GM06990 (cell line): ENCODE results near the gene HP1BP3.
"Not testable (repeated sequence)": the region's sequence is repeated elsewhere in the genome, so short reads cannot be mapped to it uniquely, and the experiment has no call there.

Experiments
- DNase-seq: peaks from one replicate; pipeline ENCODE4 v3.0.0-alpha.2; 2011; ENCODE audit not compliant: insufficient read length; ENCODE audit errors: extremely low read depth
- H3K27me3 ChIP-seq: replicated peaks from 2 replicates; pipeline ENCODE4 v1.6.0; 2011; ENCODE audit warnings: low read length; ENCODE audit not compliant: control insufficient read depth, insufficient read depth
- H3K36me3 ChIP-seq: 2 replicates; pipeline ENCODE4 v1.5.1; 2011; ENCODE audit warnings: low read length; ENCODE audit not compliant: control insufficient read depth, insufficient read depth
- H3K4me3 ChIP-seq: replicated peaks from 2 replicates; pipeline ENCODE4 v1.5.1; 2011; ENCODE audit warnings: low read depth, mild to moderate bottlenecking, control low read depth, low read length
- TF ChIP-seq, protein P1 (sequence below): IDR thresholded peaks from 2 replicates; pipeline ENCODE4 v1.5.1; 2011; ENCODE audit warnings: low read length, control low read depth, mild to moderate bottlenecking, inconsistent platforms; ENCODE audit not compliant: insufficient read depth, poor library complexity, severe bottlenecking

The HP1BP3 gene

DNA sequence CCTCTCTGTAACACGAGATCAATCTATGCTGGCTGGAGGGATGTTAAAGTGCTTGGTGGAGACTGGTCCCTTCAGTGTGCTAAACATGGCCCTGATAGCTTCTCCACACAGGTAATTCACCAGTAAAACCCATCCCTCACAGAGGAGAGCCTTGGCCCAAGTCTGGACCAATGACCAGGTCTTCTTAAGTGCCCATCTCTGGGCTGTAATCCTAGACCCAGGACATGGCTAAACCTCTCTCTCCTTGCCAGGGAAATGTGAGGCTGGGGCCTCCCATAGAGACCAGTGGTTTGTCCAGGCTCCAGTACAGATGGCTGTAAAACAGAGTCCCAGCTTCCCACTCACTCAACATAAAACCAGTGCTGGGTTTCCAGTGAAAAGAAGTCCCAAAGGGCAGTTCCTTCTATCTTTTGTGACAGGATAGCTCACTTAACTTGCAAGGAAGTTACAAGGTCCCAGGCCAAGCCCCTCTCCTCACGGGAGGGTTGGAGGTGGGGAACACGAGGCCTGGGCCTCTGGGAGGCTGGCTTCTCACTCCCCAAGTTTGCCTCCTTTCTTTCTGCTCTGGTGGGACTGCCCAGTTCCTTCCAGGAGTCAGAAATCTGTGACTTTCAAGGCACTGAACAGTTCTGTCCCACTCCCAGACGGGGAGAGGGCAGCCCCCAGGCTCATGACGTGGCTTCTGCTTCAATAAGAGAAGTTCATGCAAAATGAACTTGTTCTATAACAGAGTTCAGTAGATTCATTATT is 67.1 kb downstream of the HP1BP3 start:
- TF ChIP-seq, protein P1, sequence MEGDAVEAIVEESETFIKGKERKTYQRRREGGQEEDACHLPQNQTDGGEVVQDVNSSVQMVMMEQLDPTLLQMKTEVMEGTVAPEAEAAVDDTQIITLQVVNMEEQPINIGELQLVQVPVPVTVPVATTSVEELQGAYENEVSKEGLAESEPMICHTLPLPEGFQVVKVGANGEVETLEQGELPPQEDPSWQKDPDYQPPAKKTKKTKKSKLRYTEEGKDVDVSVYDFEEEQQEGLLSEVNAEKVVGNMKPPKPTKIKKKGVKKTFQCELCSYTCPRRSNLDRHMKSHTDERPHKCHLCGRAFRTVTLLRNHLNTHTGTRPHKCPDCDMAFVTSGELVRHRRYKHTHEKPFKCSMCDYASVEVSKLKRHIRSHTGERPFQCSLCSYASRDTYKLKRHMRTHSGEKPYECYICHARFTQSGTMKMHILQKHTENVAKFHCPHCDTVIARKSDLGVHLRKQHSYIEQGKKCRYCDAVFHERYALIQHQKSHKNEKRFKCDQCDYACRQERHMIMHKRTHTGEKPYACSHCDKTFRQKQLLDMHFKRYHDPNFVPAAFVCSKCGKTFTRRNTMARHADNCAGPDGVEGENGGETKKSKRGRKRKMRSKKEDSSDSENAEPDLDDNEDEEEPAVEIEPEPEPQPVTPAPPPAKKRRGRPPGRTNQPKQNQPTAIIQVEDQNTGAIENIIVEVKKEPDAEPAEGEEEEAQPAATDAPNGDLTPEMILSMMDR, result no peak
- H3K27me3 ChIP-seq, result peaks cover 1% of the 10 kb centered on the region
- no peak for DNase-seq
- H3K4me3 ChIP-seq, result no peak overlapping the region
- H3K36me3 ChIP-seq, result no peaks in the 10 kb centered on the region

DNA sequence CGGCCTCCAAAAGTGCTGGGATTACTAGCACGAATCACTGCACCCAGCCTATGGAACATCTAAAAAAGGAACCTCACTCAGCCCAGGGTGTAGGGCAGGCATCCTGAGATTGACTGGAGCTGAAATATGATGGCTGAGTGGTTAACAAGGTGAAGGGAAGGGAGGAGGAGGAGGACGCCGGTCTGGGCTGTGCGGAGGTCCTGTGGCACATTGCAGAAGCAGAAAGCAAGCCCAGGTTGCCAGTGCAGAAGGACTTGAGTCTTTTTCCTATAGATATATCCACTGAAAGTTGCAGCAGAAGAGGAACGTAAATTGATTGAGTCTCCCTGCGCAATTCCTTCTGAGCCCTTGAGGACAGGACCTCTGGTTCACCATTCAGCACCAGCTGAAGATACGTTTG is 67.8 kb downstream of the HP1BP3 start:
- H3K4me3 ChIP-seq, result no peak overlapping the region
- peaks cover 1% of the 10 kb centered on the region for H3K27me3 ChIP-seq
- DNase-seq, result no peak
- no peaks in the 10 kb centered on the region for H3K36me3 ChIP-seq
- TF ChIP-seq, protein P1, result no peak

- H3K36me3 ChIP-seq, H3K27me3 ChIP-seq, DNase-seq, H3K4me3 ChIP-seq: not testable (repeated sequence)
These were observed 68.7 kb downstream of the HP1BP3 start for GRCh38 chr1:20718343-20718882.

DNA sequence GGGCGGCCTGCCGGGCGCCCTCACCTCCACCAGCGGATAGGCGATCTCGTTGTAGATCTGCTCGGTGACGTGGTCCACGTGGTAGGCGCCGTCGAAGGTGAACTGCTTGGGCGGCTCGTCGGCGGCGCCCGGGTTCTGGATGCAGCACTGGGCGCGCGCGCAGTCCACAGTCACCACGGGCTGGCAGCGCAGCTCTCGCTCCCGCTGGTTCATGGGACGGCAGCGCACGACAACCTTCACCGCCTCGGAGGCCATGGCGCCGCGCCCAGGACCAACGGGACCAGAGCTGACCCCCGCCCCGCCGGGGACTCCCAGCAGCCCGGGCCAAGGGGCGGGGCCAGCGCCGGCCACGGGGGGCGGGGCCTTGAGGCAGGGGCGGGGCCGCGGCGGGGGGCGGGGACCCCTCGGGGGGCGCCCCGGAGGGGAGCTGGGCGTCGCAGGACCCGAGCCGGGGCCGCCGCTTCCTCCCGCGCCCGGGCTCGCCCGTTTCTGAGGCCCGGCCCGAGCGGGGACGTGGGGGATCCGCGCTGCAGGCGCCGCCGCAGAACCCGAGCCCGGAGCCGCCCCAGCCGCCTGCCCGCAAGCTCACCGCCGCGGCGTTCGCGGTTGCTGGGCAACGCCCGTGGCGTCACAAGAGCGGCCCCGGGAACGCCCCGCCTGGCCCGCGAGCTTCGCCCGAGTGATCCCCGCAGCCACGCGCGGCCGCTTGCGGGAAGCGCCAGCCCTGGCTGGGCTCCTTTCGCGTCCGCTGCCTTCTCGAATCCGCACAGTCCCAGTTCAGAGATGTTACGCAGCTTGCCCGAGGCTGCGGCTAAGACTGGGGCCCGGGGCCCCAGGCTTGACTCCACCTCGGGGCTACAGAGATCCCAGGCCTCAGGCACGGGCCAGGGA is 69.4 kb downstream of the HP1BP3 start, which contains the start of gene KIF17:
KIF17 (minus strand) TSS at position 556 of the 891 bp plus-strand sequence; CDS start at position 255, 301 bp downstream.
- Histone ChIP-seq H3K4me3 (no peak within 1 kb of the TSS; the same call in none of the 2 replicates), H3K36me3 (no peaks in the 10 kb centered on the region), H3K27me3 (peaks cover 1% of the 10 kb centered on the region)
- peak; percentile 76 for DNase-seq
- TF ChIP-seq, protein P1, result no peak

- no peak for DNase-seq
- Histone ChIP-seq H3K27me3 (peaks cover 1% of the 10 kb centered on the region), H3K36me3 (no peaks in the 10 kb centered on the region), H3K4me3 (no peak overlapping the region)
- TF ChIP-seq, protein P1, result no peak
These were observed 70.9 kb downstream of the HP1BP3 start for GRCh38 chr1:20716232-20716631.

- Histone ChIP-seq H3K36me3 (no peaks in the 10 kb centered on the region), H3K4me3 (no peak overlapping the region), H3K27me3 (peaks cover 1% of the 10 kb centered on the region)
- no peak for DNase-seq
- TF ChIP-seq, protein P1, result no peak
These were observed 71.7 kb downstream of the HP1BP3 start for GRCh38 chr1:20715406-20715805.
